ENCODE data around the gene ATG10.

DNA sequence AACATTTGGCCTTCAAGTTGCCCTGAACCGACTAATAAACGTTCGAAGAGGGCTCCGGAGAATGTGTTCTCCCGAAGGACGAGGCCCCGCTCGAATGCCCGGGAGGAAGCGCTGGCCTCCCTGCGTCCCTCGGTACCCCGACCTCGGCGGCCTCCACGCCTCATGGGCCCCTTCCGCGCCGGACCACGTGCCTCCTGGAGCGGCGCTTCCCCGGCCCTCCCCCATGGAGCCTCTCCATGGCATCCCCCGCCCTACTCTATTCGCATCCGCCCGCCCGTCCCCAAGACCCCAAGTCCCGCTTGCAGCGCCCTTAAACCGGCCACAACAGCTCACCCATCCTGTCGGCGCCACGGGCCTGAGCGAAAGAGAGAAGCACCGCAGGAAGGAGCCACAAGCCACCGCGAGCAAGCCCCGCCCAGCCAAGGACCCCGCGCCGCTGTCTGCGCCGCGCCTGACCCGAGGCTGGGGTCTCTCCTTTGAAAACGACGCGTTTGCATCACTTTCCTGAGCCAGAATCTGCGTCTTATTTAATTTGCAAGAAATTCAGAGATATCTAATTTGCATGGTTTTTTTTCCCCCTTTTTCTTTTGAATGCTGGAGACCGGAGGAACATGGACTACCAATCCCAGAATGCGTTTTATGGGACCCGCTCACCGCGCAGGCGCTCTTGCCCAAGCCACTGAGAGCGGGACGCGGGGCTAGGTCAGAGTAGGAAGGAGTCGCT, 306.3 kb downstream of the ATG10 start, which contains the start of gene RPS23:
- TF ChIP-seq, protein P1, sequence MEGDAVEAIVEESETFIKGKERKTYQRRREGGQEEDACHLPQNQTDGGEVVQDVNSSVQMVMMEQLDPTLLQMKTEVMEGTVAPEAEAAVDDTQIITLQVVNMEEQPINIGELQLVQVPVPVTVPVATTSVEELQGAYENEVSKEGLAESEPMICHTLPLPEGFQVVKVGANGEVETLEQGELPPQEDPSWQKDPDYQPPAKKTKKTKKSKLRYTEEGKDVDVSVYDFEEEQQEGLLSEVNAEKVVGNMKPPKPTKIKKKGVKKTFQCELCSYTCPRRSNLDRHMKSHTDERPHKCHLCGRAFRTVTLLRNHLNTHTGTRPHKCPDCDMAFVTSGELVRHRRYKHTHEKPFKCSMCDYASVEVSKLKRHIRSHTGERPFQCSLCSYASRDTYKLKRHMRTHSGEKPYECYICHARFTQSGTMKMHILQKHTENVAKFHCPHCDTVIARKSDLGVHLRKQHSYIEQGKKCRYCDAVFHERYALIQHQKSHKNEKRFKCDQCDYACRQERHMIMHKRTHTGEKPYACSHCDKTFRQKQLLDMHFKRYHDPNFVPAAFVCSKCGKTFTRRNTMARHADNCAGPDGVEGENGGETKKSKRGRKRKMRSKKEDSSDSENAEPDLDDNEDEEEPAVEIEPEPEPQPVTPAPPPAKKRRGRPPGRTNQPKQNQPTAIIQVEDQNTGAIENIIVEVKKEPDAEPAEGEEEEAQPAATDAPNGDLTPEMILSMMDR (IDR thresholded peaks at IDR 0.05; ENCODE audit: low read depth, low read length), result no peak
- TF ChIP-seq MYC (IDR thresholded peaks at IDR 0.05; ENCODE audit: low read depth, low read length), result peak; percentile 90
- peak; percentile 85 for TF ChIP-seq POLR2A (IDR thresholded peaks at IDR 0.05; ENCODE audit: extremely low read depth, insufficient read length)
- TF ChIP-seq, protein P2, sequence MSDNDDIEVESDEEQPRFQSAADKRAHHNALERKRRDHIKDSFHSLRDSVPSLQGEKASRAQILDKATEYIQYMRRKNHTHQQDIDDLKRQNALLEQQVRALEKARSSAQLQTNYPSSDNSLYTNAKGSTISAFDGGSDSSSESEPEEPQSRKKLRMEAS (IDR thresholded peaks at IDR 0.05; ENCODE audit: low read depth, low read length), result peak; percentile 79
